ENCODE results near the gene PAK5.

- TF ChIP-seq POLR2A (IDR thresholded peaks at IDR 0.05): no peak
- no peak for TF ChIP-seq CTCF (IDR thresholded peaks at IDR 0.05)
Measured at GRCh38 chr20:9759392-9759791, 79.5 kb downstream of the PAK5 start.

All from uterus (tissue), 2 donors.